Measurements from ENCODE around the gene SND1.
A peak's percentile ranks its signal among the peaks of the same experiment; 100 is the strongest.

The SND1 gene

DNA sequence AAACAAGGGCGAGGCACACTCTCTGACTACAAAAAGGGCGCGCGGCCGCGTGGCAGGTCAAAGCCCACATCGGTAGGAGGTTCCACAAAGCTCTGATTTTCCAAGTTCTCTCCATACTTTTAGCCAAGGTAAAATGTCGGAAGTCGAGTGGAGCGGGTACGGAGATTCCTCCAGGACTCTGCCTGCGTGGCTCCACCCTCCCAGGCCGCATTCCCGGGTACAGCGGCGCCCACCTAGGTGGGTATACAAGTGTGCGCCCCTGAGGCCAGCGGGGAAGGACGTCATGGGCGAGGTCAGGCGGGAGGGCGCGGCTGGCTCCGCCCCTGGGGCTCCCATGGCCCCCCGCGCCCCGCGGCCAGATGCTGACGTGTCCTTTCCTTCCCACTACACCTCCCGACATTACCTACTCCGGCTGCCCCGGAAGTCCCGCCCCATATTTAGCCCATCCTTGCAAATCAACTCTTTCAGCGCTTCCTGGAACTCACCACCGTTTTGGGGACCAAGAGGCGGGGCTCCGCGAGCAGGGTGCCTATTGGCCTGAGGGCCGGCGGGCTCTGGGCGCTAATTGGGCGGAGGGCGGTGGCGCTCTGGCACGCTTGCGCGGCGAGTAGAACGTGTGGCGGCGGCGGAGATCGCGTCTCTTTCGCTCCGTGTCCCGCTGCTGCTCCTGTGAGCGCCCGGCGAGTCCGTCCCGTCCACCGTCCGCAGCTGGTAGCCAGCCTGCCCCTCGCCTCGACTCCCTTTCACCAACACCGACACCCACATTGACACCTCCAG, at the start of gene SND1:
TSS of gene SND1 (plus strand) at position 639 of the 777 bp plus-strand sequence. CDS start 180 bp downstream, outside the sequence.
- TF ChIP-seq CTCF (IDR thresholded peaks at IDR 0.05; ENCODE audit: insufficient read depth, low read depth, low read length, missing control alignments) = no peak
- DNase-seq (ENCODE audit: low read depth) = peak; percentile 99

DNA sequence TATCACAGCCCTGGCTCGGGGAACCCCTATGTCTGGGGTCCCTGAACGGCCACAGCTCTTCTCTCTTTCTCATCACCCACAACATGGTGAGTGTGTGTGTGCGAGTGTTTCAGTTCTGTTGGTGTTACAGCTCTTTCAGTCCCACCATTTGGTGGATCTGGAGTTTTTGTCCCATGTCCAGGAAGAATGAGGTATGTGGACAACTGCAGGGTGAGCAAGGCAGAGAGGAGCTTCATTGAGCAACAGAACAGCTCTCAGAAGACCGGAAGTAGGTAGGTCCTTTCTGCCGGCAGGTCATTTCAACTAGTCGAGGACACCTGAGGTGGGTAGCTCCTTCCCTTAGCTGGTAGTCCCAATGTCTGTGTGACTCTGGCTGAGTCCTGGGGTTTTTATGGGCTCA, 43.5 kb upstream of the SND1 start:
- no peak for TF ChIP-seq CTCF (IDR thresholded peaks at IDR 0.05; ENCODE audit: insufficient read depth, low read depth, low read length, missing control alignments)
- DNase-seq (ENCODE audit: low read depth) = no peak
- no peak overlapping the region for H3K4me3 ChIP-seq (ENCODE audit: low read depth, low read length)

More for the DNA sequence above, at the start of gene SND1:
- H3K4me3 ChIP-seq (ENCODE audit: low read depth, low read length) = peak within 1 kb of the TSS; percentile 87

GRCh38 chr7:127609297-127609696, 42.7 kb upstream of the SND1 start:
- no peak for TF ChIP-seq CTCF (IDR thresholded peaks at IDR 0.05; ENCODE audit: insufficient read depth, low read depth, low read length, missing control alignments)
- no peak for DNase-seq (ENCODE audit: low read depth)
- no peak overlapping the region for H3K4me3 ChIP-seq (ENCODE audit: low read depth, low read length)

- no peak overlapping the region for H3K4me3 ChIP-seq (ENCODE audit: low read depth, low read length)
- no peak for TF ChIP-seq CTCF (IDR thresholded peaks at IDR 0.05; ENCODE audit: insufficient read depth, low read depth, low read length, missing control alignments)
- no peak for DNase-seq (ENCODE audit: low read depth)
Observed at GRCh38 chr7:127612263-127612662, 39.7 kb upstream of the SND1 start.

DNA sequence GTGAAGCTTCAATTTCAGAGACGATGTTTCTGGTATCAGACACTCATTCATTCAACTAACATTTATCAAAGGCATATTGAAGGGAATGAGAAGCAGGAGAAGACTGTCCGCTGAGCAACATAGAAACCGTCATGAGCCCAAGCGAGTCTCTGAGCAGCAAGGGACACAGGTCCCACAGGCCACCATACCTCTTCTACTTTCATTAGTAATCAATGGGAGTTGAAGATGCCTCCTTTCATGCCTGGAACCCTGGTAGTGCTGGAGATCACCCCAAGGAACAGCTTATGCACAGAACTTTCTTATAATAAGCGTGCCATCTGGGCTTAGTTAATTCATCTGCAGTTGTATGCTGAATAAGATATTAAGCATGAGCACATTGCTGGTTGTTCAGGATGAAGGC, 35.3 kb upstream of the SND1 start:
- no peak overlapping the region for H3K4me3 ChIP-seq (ENCODE audit: low read depth, low read length)
- DNase-seq (ENCODE audit: low read depth) = no peak
- no peak for TF ChIP-seq CTCF (IDR thresholded peaks at IDR 0.05; ENCODE audit: insufficient read depth, low read depth, low read length, missing control alignments)

DNA sequence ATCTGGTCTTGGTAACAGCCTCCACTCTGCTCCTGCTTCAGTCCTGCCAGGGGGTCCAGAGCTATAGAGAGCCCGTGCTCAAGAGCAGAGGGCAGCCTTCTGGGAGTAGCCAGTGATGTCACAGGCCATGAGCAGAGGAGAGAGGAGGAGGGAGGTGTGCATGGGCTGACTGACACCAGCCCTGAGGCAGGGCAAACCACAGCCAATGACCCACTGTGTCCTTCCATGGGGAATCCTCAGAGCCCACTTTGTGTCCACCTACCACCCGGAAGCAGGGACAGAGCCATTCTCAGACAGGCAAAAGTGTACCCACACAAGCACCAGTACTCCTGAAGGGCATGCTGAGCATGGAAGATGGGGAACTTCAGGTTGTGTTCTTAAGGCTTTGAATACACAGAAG, 34.0 kb upstream of the SND1 start, which contains the start of gene PAX4:
TSS of gene PAX4 (minus strand) at position 101 of the 400 bp plus-strand sequence. CDS start 2,214 bp downstream, outside the sequence.
- no peak for DNase-seq (ENCODE audit: low read depth)
- H3K4me3 ChIP-seq (ENCODE audit: low read depth, low read length) = no peak within 1 kb of the TSS
- no peak for TF ChIP-seq CTCF (IDR thresholded peaks at IDR 0.05; ENCODE audit: insufficient read depth, low read depth, low read length, missing control alignments)

DNA sequence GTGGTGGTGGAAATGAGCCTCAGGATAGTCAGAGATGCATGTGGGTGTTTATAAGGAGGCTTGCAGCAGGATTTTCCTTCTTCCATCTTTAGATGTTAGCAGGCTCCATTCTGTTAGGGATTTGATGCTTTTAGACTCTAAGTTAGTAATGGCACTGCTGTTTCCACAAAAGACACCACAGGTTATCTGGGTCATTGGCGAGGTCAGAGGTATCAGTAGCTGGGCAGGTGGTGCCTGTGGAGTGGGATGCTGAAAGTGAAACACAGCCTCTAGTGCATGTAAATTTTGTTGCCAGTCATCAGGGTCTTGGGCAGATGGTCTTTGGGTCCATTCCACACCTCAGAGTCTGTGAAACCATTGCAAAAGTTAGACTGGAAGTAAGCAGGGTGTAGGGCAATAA, 33.2 kb upstream of the SND1 start:
- no peak for TF ChIP-seq CTCF (IDR thresholded peaks at IDR 0.05; ENCODE audit: insufficient read depth, low read depth, low read length, missing control alignments)
- H3K4me3 ChIP-seq (ENCODE audit: low read depth, low read length) = no peak overlapping the region
- no peak for DNase-seq (ENCODE audit: low read depth)
